ENCODE measurements around the gene KLF7.

DNA sequence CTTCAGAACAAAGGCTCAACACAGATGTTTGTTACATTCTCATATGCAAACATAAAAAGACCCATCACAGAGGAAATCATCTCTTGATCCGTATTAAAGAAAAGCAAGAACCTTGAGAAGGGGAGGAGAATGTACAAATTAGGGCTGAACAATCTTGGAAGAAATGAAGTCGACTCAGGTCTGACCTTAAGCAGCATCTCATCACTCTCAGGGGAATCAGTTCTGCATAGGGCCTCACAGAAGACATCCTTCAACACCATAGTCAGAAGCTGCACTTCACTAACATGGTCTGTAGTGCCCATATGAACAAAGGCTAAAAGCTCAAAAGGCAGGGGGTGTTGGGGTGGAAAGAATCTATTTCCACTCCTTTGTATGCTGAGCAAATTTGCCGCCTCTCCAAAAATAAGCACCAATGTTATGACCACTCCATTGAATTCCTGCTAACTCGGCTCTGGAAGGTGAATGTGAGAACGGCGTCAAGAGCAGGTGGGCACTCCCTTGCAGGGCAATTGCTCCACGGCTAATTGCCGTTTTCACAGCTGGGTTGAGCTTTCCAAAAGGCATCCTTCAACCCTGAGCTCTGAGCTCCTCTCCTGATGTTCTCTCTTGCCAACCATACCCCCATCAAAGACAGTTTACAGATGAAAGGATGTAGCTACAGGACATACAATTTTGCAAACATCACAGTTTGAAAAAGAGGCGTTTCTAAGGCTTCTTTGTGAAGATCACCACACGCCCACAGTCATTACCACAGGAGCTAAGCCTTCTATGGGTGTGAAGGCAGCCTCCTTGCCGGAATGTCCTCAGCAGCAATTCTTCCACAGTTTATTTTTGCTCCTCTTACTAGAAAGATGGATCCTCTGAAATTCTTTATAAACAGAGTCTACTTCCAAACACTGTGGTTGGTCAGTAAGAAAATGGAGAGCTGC is 10.0 kb downstream of the KLF7 start:
- TF ChIP-seq, protein P1, sequence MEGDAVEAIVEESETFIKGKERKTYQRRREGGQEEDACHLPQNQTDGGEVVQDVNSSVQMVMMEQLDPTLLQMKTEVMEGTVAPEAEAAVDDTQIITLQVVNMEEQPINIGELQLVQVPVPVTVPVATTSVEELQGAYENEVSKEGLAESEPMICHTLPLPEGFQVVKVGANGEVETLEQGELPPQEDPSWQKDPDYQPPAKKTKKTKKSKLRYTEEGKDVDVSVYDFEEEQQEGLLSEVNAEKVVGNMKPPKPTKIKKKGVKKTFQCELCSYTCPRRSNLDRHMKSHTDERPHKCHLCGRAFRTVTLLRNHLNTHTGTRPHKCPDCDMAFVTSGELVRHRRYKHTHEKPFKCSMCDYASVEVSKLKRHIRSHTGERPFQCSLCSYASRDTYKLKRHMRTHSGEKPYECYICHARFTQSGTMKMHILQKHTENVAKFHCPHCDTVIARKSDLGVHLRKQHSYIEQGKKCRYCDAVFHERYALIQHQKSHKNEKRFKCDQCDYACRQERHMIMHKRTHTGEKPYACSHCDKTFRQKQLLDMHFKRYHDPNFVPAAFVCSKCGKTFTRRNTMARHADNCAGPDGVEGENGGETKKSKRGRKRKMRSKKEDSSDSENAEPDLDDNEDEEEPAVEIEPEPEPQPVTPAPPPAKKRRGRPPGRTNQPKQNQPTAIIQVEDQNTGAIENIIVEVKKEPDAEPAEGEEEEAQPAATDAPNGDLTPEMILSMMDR (conservative IDR thresholded peaks at IDR 0.05; ENCODE audit: low read length) = no peak
- no peak for TF ChIP-seq EZH2phosphoT487 (IDR thresholded peaks at IDR 0.05; ENCODE audit: borderline replicate concordance, low read depth, low read length)
